HL-60/S4 treated with phorbol 12-myristate 13-acetate at 8.2 ng/mL for 4 days and 3 days (cell line): Measurements from ENCODE around the gene DARS2.

Experiments
- in situ Hi-C: fragments of 300-500 bp; cut with MboI; formaldehyde crosslinking; loops from 2 replicates; pipeline ENCODE4 v1.15.0; 2022; ENCODE audit warnings: low sequenced_read_pairs

Gene DARS2

GRCh38 chr1:173886746-173887611, 62.5 kb downstream of the DARS2 start:
- in situ Hi-C loops, result no loop called here

GRCh38 chr1:173887627-173888026, 63.2 kb downstream of the DARS2 start:
- in situ Hi-C loops, result no loop called here

DNA sequence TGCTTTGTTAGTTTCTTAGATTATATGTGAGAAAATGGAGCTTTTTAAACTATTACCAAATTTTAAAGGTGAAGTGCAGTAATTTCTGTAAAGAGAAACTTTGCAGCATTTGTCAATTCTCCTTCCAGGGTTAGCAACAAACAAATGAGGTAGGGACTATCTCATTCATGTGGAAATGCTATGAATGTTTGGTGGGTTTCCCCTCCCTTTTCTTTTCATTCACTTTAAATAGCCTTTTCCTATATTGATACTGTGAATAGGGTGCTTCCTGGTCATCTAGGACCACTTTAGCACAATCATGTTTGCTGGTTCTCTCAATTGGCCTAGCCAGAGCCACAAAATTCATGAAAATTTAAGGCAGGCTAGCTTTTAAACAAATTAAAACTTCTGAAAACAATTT, 64.3 kb downstream of the DARS2 start:
- in situ Hi-C loops, result no loop called here

GRCh38 chr1:173889885-173890284, 65.4 kb downstream of the DARS2 start:
- in situ Hi-C loops, result no loop called here

DNA sequence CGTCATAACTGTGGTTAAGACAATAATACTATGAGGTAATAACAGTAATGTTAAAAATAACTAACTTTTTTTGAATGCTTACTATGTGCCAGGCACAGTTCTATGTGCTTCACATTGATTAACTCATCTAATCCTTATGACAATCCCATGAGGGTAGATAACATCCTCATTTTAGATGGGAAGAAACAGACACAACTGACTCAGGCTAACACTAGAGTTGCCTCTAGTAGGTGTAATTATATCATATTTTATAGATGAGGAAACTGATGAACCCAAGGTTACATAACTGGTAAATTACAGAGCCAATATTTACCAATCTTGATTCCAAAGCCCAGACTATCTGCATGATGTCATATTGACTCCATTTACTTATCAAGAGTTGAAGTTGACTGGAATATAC, 69.1 kb downstream of the DARS2 start:
- in situ Hi-C loops, result no loop called here

- in situ Hi-C loops, result no loop called here
Measured at GRCh38 chr1:173894189-173894588, 69.7 kb downstream of the DARS2 start.

GRCh38 chr1:173900427-173900826, 76.0 kb downstream of the DARS2 start:
- in situ Hi-C loops, result no loop called here

- in situ Hi-C loops, result no loop called here
Measured at GRCh38 chr1:173900992-173901391, 76.5 kb downstream of the DARS2 start.

DNA sequence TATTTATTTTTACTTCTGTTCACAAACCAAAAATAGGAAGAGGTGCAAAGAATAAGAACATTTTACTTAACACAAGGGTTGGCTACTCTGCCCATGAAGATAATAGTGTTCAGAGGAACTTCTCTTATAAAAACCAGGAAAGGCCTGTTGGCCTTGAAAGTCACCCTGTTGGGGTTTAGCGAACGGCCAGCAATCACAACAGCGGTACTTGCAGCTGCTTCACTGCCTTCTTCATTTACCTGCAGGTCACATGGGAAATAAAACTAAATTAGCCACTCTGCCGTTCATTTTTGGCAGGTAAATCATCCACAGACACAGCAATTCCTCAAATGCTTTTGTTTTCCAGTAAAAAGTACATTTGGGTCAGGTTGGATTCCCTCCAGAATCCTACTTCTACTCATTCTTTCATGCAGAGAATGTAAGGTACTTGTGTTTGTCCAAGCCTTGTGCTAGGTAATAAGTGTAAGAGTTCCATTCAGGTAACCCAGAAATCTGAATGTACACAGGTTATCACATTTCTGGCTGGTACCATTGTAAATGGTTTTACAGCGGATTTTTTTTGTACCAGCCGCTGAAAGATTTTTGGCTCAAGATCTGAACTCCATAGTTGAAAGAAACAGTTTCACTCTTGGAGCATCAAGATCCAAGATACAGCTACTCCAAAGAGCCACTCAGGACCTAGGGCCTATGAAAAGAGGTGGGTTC, 79.5 kb downstream of the DARS2 start:
- in situ Hi-C loops, result no loop called here
